ENCODE measurements around the gene MEF2C. TPM values are rescaled to one million over a fixed set of nuclear protein-coding genes. Genes with fewer than 3 reads are reported as not detected.

MEF2C gene
- total RNA-seq, 1 experiment from 2014 or later = 13.0 TPM

- intact Hi-C loops (cut with micrococcal nuclease) = loop anchor here (1.0 to 10.0 kb wide), 3 partner anchors 911 to 1267 kb away; no protein-coding TSS in a partner anchor
- DNase-seq (ENCODE audit: low read depth, low spot score) (no peak), ATAC-seq (no peak)
- ChIA-PET POLR2A (interaction anchor here (0.7 to 1.4 kb wide), 2 partner anchors 13 to 911 kb away, joined by 4 to 6 read pairs; no protein-coding TSS in a partner anchor), CTCF (interaction anchor here (1.5 to 3.0 kb wide), 7 partner anchors 10 to 1292 kb away, joined by 4 to 60 read pairs (median 9); no protein-coding TSS in a partner anchor), RAD21 (ENCODE audit: low non-redundant PET in 1 of 2, low total read pairs in 2 of 2, uncharacterized antibody in 2 of 2, unreplicated experiment in 2 of 2) (interaction anchor here (0.6 to 2.1 kb wide), 3 partner anchors 911 kb away, joined by 3 to 14 read pairs (median 9); no protein-coding TSS in a partner anchor)
- no TSS peak for BruUV-seq (replicated peaks)
- H3K4me1 ChIP-seq (ENCODE audit: control insufficient read depth in 1 of 2, insufficient read depth in 2 of 2, low read length in 2 of 2) = peaks cover 0 to 10% of the 10 kb centered on the region in 2 experiments; a peak in 2 of 4 replicates
- H2AFZ ChIP-seq (ENCODE audit: low read depth, low read length, poor library complexity, severe bottlenecking) = no peak overlapping the region
- no peak overlapping the region for H3K4me2 ChIP-seq (ENCODE audit: low read length)
- H4K20me1 ChIP-seq (ENCODE audit: insufficient read depth) = no peaks in the 10 kb centered on the region
- H3K9ac ChIP-seq (ENCODE audit: low read length) = no peak overlapping the region
- H3K79me2 ChIP-seq (ENCODE audit: insufficient read depth, low read length) = no peaks in the 10 kb centered on the region
- H3K4me3 ChIP-seq (replicated peaks in 1 of 2; ENCODE audit: low read depth in 1 of 2, low read length in 2 of 2) = no peak overlapping the region
- H3K9me3 ChIP-seq (ENCODE audit: control insufficient read depth in 1 of 2, insufficient read depth in 1 of 2, low read depth in 1 of 2, low read length in 2 of 2) = no peaks in the 10 kb centered on the region
- H3K36me3 ChIP-seq (ENCODE audit: control insufficient read depth in 1 of 2, insufficient read depth in 2 of 2, low read length in 2 of 2) = no peaks in the 10 kb centered on the region
- TF ChIP-seq, protein P1, sequence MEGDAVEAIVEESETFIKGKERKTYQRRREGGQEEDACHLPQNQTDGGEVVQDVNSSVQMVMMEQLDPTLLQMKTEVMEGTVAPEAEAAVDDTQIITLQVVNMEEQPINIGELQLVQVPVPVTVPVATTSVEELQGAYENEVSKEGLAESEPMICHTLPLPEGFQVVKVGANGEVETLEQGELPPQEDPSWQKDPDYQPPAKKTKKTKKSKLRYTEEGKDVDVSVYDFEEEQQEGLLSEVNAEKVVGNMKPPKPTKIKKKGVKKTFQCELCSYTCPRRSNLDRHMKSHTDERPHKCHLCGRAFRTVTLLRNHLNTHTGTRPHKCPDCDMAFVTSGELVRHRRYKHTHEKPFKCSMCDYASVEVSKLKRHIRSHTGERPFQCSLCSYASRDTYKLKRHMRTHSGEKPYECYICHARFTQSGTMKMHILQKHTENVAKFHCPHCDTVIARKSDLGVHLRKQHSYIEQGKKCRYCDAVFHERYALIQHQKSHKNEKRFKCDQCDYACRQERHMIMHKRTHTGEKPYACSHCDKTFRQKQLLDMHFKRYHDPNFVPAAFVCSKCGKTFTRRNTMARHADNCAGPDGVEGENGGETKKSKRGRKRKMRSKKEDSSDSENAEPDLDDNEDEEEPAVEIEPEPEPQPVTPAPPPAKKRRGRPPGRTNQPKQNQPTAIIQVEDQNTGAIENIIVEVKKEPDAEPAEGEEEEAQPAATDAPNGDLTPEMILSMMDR (IDR thresholded peaks at IDR 0.05 in 2 of 3, conservative IDR thresholded peaks at IDR 0.05 in 1 of 3; ENCODE audit: borderline replicate concordance in 1 of 3, insufficient read depth in 1 of 3, low read depth in 2 of 3, low read length in 2 of 3) = no peak
- TF ChIP-seq FOSL1 (IDR thresholded peaks at IDR 0.05; ENCODE audit: low read depth) (no peak), YY1 (IDR thresholded peaks at IDR 0.05; ENCODE audit: extremely low read depth, insufficient replicate concordance, low read depth, low read length) (no peak), ATF3 (IDR thresholded peaks at IDR 0.05) (no peak), CEBPB (IDR thresholded peaks at IDR 0.05; ENCODE audit: low read depth) (no peak), EZH2 (IDR thresholded peaks at IDR 0.05) (no peak), ZFX (IDR thresholded peaks at IDR 0.05) (no peak), JUND (IDR thresholded peaks at IDR 0.05) (no peak), CBX3 (IDR thresholded peaks at IDR 0.05; ENCODE audit: low read depth) (no peak), SRF (IDR thresholded peaks at IDR 0.05; ENCODE audit: low read depth) (no peak), ZNF274 (IDR thresholded peaks at IDR 0.05; ENCODE audit: low read depth, low read length) (no peak), SIN3A (IDR thresholded peaks at IDR 0.05; ENCODE audit: low read depth) (no peak), POLR2AphosphoS5 (IDR thresholded peaks at IDR 0.05; ENCODE audit: low read depth, low read length) (no peak), EGR1 (IDR thresholded peaks at IDR 0.05; ENCODE audit: low read depth) (no peak), EZH2phosphoT487 (IDR thresholded peaks at IDR 0.05; ENCODE audit: borderline replicate concordance) (no peak)
- TF ChIP-seq, protein P2, sequence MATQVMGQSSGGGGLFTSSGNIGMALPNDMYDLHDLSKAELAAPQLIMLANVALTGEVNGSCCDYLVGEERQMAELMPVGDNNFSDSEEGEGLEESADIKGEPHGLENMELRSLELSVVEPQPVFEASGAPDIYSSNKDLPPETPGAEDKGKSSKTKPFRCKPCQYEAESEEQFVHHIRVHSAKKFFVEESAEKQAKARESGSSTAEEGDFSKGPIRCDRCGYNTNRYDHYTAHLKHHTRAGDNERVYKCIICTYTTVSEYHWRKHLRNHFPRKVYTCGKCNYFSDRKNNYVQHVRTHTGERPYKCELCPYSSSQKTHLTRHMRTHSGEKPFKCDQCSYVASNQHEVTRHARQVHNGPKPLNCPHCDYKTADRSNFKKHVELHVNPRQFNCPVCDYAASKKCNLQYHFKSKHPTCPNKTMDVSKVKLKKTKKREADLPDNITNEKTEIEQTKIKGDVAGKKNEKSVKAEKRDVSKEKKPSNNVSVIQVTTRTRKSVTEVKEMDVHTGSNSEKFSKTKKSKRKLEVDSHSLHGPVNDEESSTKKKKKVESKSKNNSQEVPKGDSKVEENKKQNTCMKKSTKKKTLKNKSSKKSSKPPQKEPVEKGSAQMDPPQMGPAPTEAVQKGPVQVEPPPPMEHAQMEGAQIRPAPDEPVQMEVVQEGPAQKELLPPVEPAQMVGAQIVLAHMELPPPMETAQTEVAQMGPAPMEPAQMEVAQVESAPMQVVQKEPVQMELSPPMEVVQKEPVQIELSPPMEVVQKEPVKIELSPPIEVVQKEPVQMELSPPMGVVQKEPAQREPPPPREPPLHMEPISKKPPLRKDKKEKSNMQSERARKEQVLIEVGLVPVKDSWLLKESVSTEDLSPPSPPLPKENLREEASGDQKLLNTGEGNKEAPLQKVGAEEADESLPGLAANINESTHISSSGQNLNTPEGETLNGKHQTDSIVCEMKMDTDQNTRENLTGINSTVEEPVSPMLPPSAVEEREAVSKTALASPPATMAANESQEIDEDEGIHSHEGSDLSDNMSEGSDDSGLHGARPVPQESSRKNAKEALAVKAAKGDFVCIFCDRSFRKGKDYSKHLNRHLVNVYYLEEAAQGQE (IDR thresholded peaks at IDR 0.05; ENCODE audit: low read depth) = no peak
- TF ChIP-seq, protein P3, sequence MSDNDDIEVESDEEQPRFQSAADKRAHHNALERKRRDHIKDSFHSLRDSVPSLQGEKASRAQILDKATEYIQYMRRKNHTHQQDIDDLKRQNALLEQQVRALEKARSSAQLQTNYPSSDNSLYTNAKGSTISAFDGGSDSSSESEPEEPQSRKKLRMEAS (IDR thresholded peaks at IDR 0.05) = no peak
- no peaks in the 10 kb centered on the region for H3K9me2 ChIP-seq (ENCODE audit: insufficient read depth)
- H3K27me3 ChIP-seq (ENCODE audit: insufficient read depth, low read length) = no peaks in the 10 kb centered on the region
- no peak overlapping the region for H3K27ac ChIP-seq (ENCODE audit: low read depth, low read length)
These were observed 190.8 kb downstream of the MEF2C start for GRCh38 chr5:88691945-88692868.
